Effector memory CD4-positive, alpha-beta T cell (primary cell): ENCODE data around the gene TMEM108.

Source experiments
- DNase-seq, 3 donors: peaks; one replicate each; pipeline ENCODE4 v3.0.0-alpha.2; 2020
- H3K27ac ChIP-seq: 2 replicates; pipeline ENCODE4 v1.7.0; 2013; ENCODE audit warnings: mild to moderate bottlenecking, low read length, moderate library complexity; ENCODE audit not compliant: insufficient read depth, poor library complexity, severe bottlenecking
- H3K27me3 ChIP-seq: replicated peaks from 2 replicates; pipeline ENCODE4 v1.7.0; 2013; ENCODE audit warnings: mild to moderate bottlenecking, low read length; ENCODE audit not compliant: insufficient read depth, control insufficient read depth, poor library complexity, severe bottlenecking
- H3K36me3 ChIP-seq: 2 replicates; pipeline ENCODE4 v1.7.0; 2013; ENCODE audit warnings: mild to moderate bottlenecking, low read length, moderate library complexity; ENCODE audit not compliant: control insufficient read depth, insufficient read depth
- H3K4me1 ChIP-seq: 2 replicates; pipeline ENCODE4 v1.7.0; 2013; ENCODE audit warnings: low read length, mild to moderate bottlenecking; ENCODE audit not compliant: control insufficient read depth, insufficient read depth, poor library complexity, severe bottlenecking
- H3K4me3 ChIP-seq: 2 replicates; pipeline ENCODE4 v1.7.0; 2013; ENCODE audit warnings: low read length, low read depth, mild to moderate bottlenecking; ENCODE audit not compliant: insufficient read depth, poor library complexity, severe bottlenecking
- H3K9me3 ChIP-seq: 2 replicates; pipeline ENCODE4 v1.7.0; 2013; ENCODE audit warnings: mild to moderate bottlenecking, low read length, moderate library complexity; ENCODE audit not compliant: control insufficient read depth

Gene TMEM108

GRCh38 chr3:133153382-133153781, 115.2 kb downstream of the TMEM108 start:
- DNase-seq, result no peak
- H3K27ac ChIP-seq, result no peak overlapping the region
- no peaks in the 10 kb centered on the region for H3K4me1 ChIP-seq
- H3K9me3 ChIP-seq, result no peaks in the 10 kb centered on the region
- no peaks in the 10 kb centered on the region for H3K36me3 ChIP-seq
- H3K4me3 ChIP-seq, result no peak overlapping the region
- no peaks in the 10 kb centered on the region for H3K27me3 ChIP-seq

DNA sequence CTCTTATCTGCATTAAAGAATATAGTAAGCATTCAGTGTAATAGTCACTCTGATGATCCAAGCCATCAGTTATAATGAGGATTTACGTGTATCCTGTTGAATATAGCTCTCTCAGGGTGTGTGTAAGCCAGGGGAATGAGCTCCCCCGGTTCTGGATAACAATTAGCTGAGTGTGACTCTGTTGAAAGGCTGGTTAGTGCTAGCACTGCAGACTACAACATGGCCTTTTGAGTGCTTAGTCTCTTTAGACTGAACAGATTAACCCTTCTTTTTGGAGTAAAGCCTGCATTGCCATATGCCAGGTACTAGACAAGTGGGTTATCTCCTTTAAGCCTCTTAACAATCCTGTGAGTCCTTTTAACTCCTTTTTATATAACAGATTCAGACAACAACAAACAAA, 119.5 kb downstream of the TMEM108 start:
- no peaks in the 10 kb centered on the region for H3K36me3 ChIP-seq
- no peaks in the 10 kb centered on the region for H3K27me3 ChIP-seq
- H3K9me3 ChIP-seq, result no peaks in the 10 kb centered on the region
- no peak overlapping the region for H3K27ac ChIP-seq
- no peak for DNase-seq
- no peaks in the 10 kb centered on the region for H3K4me1 ChIP-seq
- H3K4me3 ChIP-seq, result no peak overlapping the region

- no peak for DNase-seq
- no peaks in the 10 kb centered on the region for H3K36me3 ChIP-seq
- H3K9me3 ChIP-seq, result no peaks in the 10 kb centered on the region
- H3K27ac ChIP-seq, result no peak overlapping the region
- no peaks in the 10 kb centered on the region for H3K4me1 ChIP-seq
- no peak overlapping the region for H3K4me3 ChIP-seq
- no peaks in the 10 kb centered on the region for H3K27me3 ChIP-seq
Measured at GRCh38 chr3:133158686-133159085, 120.5 kb downstream of the TMEM108 start.

DNA sequence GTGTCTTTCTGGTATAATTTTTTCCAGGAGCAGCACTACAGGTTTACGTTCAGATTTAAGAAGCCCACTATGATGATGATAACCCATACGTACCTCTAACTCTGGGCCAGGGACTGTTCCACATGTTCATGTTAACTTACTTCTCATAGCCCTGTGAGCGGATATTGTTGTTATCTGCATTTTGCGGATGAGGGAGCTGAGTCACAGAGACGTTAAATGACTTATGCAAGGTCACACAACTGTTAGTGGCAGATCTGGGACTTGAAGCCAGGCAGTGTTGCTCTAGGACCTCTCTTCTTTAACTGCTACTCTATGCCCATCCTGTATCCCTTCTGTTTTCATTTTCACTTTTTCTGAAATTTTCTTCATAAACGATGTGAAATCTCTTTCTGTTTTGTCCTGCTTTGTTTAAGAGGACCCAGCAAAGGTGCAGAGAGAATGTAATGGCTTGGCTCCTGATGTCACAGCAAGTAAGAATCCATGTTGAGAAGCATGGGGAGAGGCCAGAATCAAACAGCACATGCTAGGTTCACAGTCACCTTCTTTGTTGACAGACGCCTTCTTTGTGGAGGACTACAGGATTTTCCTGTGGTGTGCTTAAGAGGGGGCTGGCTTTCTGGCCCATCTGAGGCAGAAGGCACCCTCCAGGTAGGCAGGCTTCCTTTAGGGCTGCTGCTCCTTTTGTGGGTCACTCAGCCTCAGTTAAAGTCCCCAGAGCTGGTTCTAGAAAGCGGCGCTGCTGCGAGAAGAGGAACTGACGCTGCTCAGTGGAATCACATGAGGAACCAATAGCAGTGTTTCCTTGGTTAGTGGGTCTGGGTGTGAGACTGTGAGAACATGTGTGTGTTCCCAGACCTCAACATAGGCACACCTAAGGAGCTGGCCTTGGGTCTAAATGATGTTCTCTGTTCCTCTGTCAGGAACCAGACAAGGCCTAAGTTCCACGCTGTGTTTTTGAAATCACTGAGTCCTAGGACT, 121.6 kb downstream of the TMEM108 start:
- Histone ChIP-seq H3K4me3 (no peak overlapping the region), H3K36me3 (no peaks in the 10 kb centered on the region), H3K27me3 (no peaks in the 10 kb centered on the region), H3K4me1 (no peaks in the 10 kb centered on the region), H3K27ac (no peak overlapping the region), H3K9me3 (no peaks in the 10 kb centered on the region)
- no peak for DNase-seq

GRCh38 chr3:133161656-133162055, 123.5 kb downstream of the TMEM108 start:
- no peaks in the 10 kb centered on the region for H3K4me1 ChIP-seq
- H3K4me3 ChIP-seq, result no peak overlapping the region
- H3K9me3 ChIP-seq, result no peaks in the 10 kb centered on the region
- H3K36me3 ChIP-seq, result no peaks in the 10 kb centered on the region
- no peaks in the 10 kb centered on the region for H3K27me3 ChIP-seq
- no peak overlapping the region for H3K27ac ChIP-seq
- DNase-seq, result no peak

GRCh38 chr3:133162265-133162664, 124.1 kb downstream of the TMEM108 start:
- H3K9me3 ChIP-seq, result no peaks in the 10 kb centered on the region
- H3K4me1 ChIP-seq, result no peaks in the 10 kb centered on the region
- no peak overlapping the region for H3K4me3 ChIP-seq
- no peak for DNase-seq
- H3K27me3 ChIP-seq, result no peaks in the 10 kb centered on the region
- no peak overlapping the region for H3K27ac ChIP-seq
- H3K36me3 ChIP-seq, result no peaks in the 10 kb centered on the region

- H3K4me3 ChIP-seq, result no peak overlapping the region
- no peaks in the 10 kb centered on the region for H3K36me3 ChIP-seq
- no peaks in the 10 kb centered on the region for H3K9me3 ChIP-seq
- no peaks in the 10 kb centered on the region for H3K4me1 ChIP-seq
- no peak overlapping the region for H3K27ac ChIP-seq
- DNase-seq, result no peak
- no peaks in the 10 kb centered on the region for H3K27me3 ChIP-seq
Measured at GRCh38 chr3:133162670-133163305, 124.6 kb downstream of the TMEM108 start.

- H3K4me1 ChIP-seq, result no peaks in the 10 kb centered on the region
- H3K36me3 ChIP-seq, result no peaks in the 10 kb centered on the region
- H3K9me3 ChIP-seq, result no peaks in the 10 kb centered on the region
- no peaks in the 10 kb centered on the region for H3K27me3 ChIP-seq
- no peak overlapping the region for H3K4me3 ChIP-seq
- DNase-seq, result no peak
- H3K27ac ChIP-seq, result no peak overlapping the region
Measured at GRCh38 chr3:133167340-133168024, 129.3 kb downstream of the TMEM108 start.

- DNase-seq, result no peak
- H3K36me3 ChIP-seq, result no peaks in the 10 kb centered on the region
- no peak overlapping the region for H3K4me3 ChIP-seq
- no peaks in the 10 kb centered on the region for H3K27me3 ChIP-seq
- no peak overlapping the region for H3K27ac ChIP-seq
- no peaks in the 10 kb centered on the region for H3K4me1 ChIP-seq
- no peaks in the 10 kb centered on the region for H3K9me3 ChIP-seq
Measured at GRCh38 chr3:133168025-133168401, 129.8 kb downstream of the TMEM108 start.
